ENCODE results near the gene AK2. TPM values are rescaled to one million over a fixed set of nuclear protein-coding genes. Genes with fewer than 3 reads are reported as not detected.

Gene AK2
- total RNA-seq, 1 experiment from 2014 or later = 191 TPM

- peaks cover 11% of the 10 kb centered on the region; the same call in 1 of the 2 replicates for H3K4me1 ChIP-seq (replicated peaks; ENCODE audit: insufficient read depth)
- H3K9me2 ChIP-seq (ENCODE audit: insufficient read depth) = no peaks in the 10 kb centered on the region
- peaks cover 43% of the 10 kb centered on the region for H3K36me3 ChIP-seq (ENCODE audit: low read depth)
- H3F3A ChIP-seq (ENCODE audit: insufficient read depth, low read depth) = peaks cover 16% of the 10 kb centered on the region; the same call in 1 of the 2 replicates
- no peaks in the 10 kb centered on the region for H3K9me3 ChIP-seq (ENCODE audit: insufficient read depth, low read depth)
- CTCF ChIA-PET = interaction anchor here (0.6 kb wide), 1 partner anchor 64 kb away, joined by 4 read pairs; no protein-coding TSS in a partner anchor
- peaks cover 30% of the 10 kb centered on the region for H4K20me1 ChIP-seq (ENCODE audit: insufficient read depth)
- intact Hi-C loops (cut with micrococcal nuclease; ENCODE audit: unreplicated experiment) = no loop called here
- no peak for TF ChIP-seq EZH2 (IDR thresholded peaks at IDR 0.05; ENCODE audit: low read depth)
- TF ChIP-seq CTCF (conservative IDR thresholded peaks at IDR 0.05) = no peak
- POLR2A ChIA-PET (ENCODE audit: unreplicated experiment) = interaction anchor here (0.5 kb wide), 1 partner anchor 10 kb away, joined by 6 read pairs; no protein-coding TSS in a partner anchor
- no peak overlapping the region for H3K4me2 ChIP-seq
- no peak for DNase-seq
- H3K27me3 ChIP-seq (ENCODE audit: insufficient read depth, low read depth) = no peaks in the 10 kb centered on the region
- H3K27ac ChIP-seq = no peak overlapping the region
- no peak overlapping the region for H3K4me3 ChIP-seq
- peaks cover 58% of the 10 kb centered on the region for H3K79me2 ChIP-seq (ENCODE audit: low read depth)
- no TSS peak for BruUV-seq (replicated peaks)
- no peak overlapping the region for H2AFZ ChIP-seq
Measured at GRCh38 chr1:33022650-33023200, 14.0 kb downstream of the AK2 start.

GRCh38 chr1:33021567-33022431 is 14.9 kb downstream of the AK2 start:
- intact Hi-C loops (cut with micrococcal nuclease; ENCODE audit: unreplicated experiment) = no loop called here
- no peak for DNase-seq
- no peak overlapping the region for H3K4me3 ChIP-seq
- H4K20me1 ChIP-seq (ENCODE audit: insufficient read depth) = peaks cover 24% of the 10 kb centered on the region
- H3K9me3 ChIP-seq (ENCODE audit: insufficient read depth, low read depth) = no peaks in the 10 kb centered on the region
- peaks cover 11% of the 10 kb centered on the region; the same call in 1 of the 2 replicates for H3F3A ChIP-seq (ENCODE audit: insufficient read depth, low read depth)
- TF ChIP-seq EZH2 (IDR thresholded peaks at IDR 0.05; ENCODE audit: low read depth) (no peak), CTCF (conservative IDR thresholded peaks at IDR 0.05) (no peak)
- H3K9me2 ChIP-seq (ENCODE audit: insufficient read depth) = no peaks in the 10 kb centered on the region
- peaks cover 49% of the 10 kb centered on the region for H3K79me2 ChIP-seq (ENCODE audit: low read depth)
- H3K36me3 ChIP-seq (ENCODE audit: low read depth) = peaks cover 48% of the 10 kb centered on the region
- H3K4me2 ChIP-seq = no peak overlapping the region
- BruUV-seq (replicated peaks) = no TSS peak
- H3K4me1 ChIP-seq (replicated peaks; ENCODE audit: insufficient read depth) = peaks cover 11% of the 10 kb centered on the region; the same call in 1 of the 2 replicates
- H2AFZ ChIP-seq = no peak overlapping the region
- CTCF ChIA-PET = interaction anchor here (0.6 to 0.7 kb wide), 2 partner anchors 20 to 406 kb away, joined by 3 to 4 read pairs; no protein-coding TSS in a partner anchor
- POLR2A ChIA-PET (ENCODE audit: unreplicated experiment) = interaction anchor here (0.5 kb wide), 1 partner anchor 10 kb away, joined by 6 read pairs; no protein-coding TSS in a partner anchor
- no peak overlapping the region for H3K27ac ChIP-seq
- H3K27me3 ChIP-seq (ENCODE audit: insufficient read depth, low read depth) = no peaks in the 10 kb centered on the region

- POLR2A ChIA-PET (ENCODE audit: unreplicated experiment) = no interaction called here
- Histone ChIP-seq H3K27me3 (ENCODE audit: insufficient read depth, low read depth) (no peaks in the 10 kb centered on the region), H3K4me2 (no peak overlapping the region), H3K9me3 (ENCODE audit: insufficient read depth, low read depth) (no peaks in the 10 kb centered on the region), H3K4me3 (no peak overlapping the region), H3K79me2 (ENCODE audit: low read depth) (peaks cover 15% of the 10 kb centered on the region), H2AFZ (no peak overlapping the region), H3K9me2 (ENCODE audit: insufficient read depth) (no peaks in the 10 kb centered on the region), H3K36me3 (ENCODE audit: low read depth) (peaks cover 46% of the 10 kb centered on the region), H4K20me1 (ENCODE audit: insufficient read depth) (peaks cover 9% of the 10 kb centered on the region; the same call in 1 of the 2 replicates), H3K27ac (no peak overlapping the region), H3F3A (ENCODE audit: insufficient read depth, low read depth) (peaks cover 30% of the 10 kb centered on the region), H3K4me1 (replicated peaks; ENCODE audit: insufficient read depth) (peaks cover 29% of the 10 kb centered on the region)
- no peak for DNase-seq
- TF ChIP-seq EZH2 (IDR thresholded peaks at IDR 0.05; ENCODE audit: low read depth) (no peak), CTCF (conservative IDR thresholded peaks at IDR 0.05) (no peak)
- CTCF ChIA-PET = no interaction called here
- no TSS peak for BruUV-seq (replicated peaks)
- intact Hi-C loops (cut with micrococcal nuclease; ENCODE audit: unreplicated experiment) = no loop called here
Measured at GRCh38 chr1:33018112-33018511, 18.6 kb downstream of the AK2 start.
